Prostate gland (tissue), 2 donors: ENCODE data around the gene MBD6. TPM values are rescaled to one million over a fixed set of nuclear protein-coding genes. Genes with fewer than 3 reads are reported as not detected.

Experiments used
- DNase-seq: peaks from one replicate; pipeline ENCODE4 v3.0.0-alpha.2; 2019; ENCODE audit warnings: low spot score
- H3K27ac ChIP-seq, 2 donors: fragments of 200-600 bp; sonication (generic); 2 replicates each; pipeline ENCODE4 v1.5.1; 2017 to 2019
- H3K27me3 ChIP-seq: fragments of 200-600 bp; sonication (generic); replicated peaks from 2 replicates; pipeline ENCODE4 v1.5.1; 2019; ENCODE audit not compliant: insufficient read depth
- H3K36me3 ChIP-seq, 2 donors: fragments of 200-600 bp; sonication (generic); 1 replicate in 1 of 2; 2 replicates in 1 of 2; pipeline versions ENCODE4 v1.5.1 to v1.8.1; 2017 to 2019
- H3K4me1 ChIP-seq: fragments of 200-600 bp; sonication (generic); replicated peaks from 2 replicates; pipeline ENCODE4 v1.5.1; 2019
- H3K4me3 ChIP-seq, 2 donors: fragments of 200-600 bp; sonication (generic); 2 replicates each; pipeline ENCODE4 v1.5.1; 2017 to 2019
- H3K9me3 ChIP-seq: fragments of 200-600 bp; sonication (generic); 2 replicates; pipeline ENCODE4 v1.5.1; 2017
- POLR2A ChIP-seq: fragments of 450-650 bp; IDR thresholded peaks from one replicate; pipeline ENCODE4 v1.6.1; 2016; ENCODE audit warnings: antibody characterized with exemption, mild to moderate bottlenecking
- POLR2AphosphoS5 ChIP-seq: sonication (generic); formaldehyde crosslinking; IDR thresholded peaks from one replicate; pipeline ENCODE4 v1.6.1; 2017; ENCODE audit warnings: antibody characterized with exemption
- WGBS: methylation state at CpG from one replicate; pipeline ENCODE4 v1.1.5; 2018; 5-methylcytosine and 5-hydroxymethylcytosine counted together
- intact Hi-C: fragments of 100-400 bp; cut with DNase I; formaldehyde crosslinking; loops from one replicate; pipeline ENCODE4 v1.14.2; 2022
- total RNA-seq, 2 donors: library from RNA; depleted of rRNA; stranded (reverse); fragments of >200 nt; gene quantifications; one replicate each; pipeline ENCODE4 v1.1.0, GENCODE V29; 2016
- TF ChIP-seq, protein P1 (sequence below), 4 experiments: fragments of 200-600 bp in 2 of 4; fragments of 450-650 bp in 2 of 4; sonication (generic) in 2 of 4; IDR thresholded peaks; 1 replicate in 3 of 4; 2 replicates in 1 of 4; pipeline ENCODE4 v1.5.1; 2016 to 2019; ENCODE audit warnings: antibody characterized with exemption in 4 of 4, mild to moderate bottlenecking in 2 of 4, moderate library complexity in 2 of 4

Gene MBD6
- total RNA-seq, 2 donors from 2014 or later, result 54.5 to 92.1 TPM

DNA sequence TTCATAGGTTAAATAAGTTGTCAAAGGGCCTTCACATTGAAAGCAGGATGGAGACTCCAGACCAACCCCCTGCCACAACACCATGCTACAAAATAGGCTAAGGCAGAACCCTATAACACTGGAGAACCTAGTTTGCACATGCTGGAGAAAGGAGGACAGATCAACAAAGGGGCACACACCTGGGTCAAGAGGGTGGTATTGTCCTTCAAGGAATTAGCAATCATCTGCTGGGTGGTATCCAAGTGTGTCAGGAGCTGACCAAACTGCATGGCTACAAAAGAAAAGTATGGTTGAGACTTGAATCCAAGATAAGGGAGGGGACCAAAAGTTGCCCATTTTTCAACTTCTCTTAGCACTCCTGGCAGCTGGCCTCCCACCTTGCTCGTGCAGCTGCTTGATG is 9.2 kb downstream of the MBD6 start:
- Histone ChIP-seq H3K27ac (no peak overlapping the region), H3K9me3 (no peaks in the 10 kb centered on the region), H3K27me3 (no peaks in the 10 kb centered on the region), H3K4me3 (no peak overlapping the region), H3K36me3 (peaks cover 9 to 10% of the 10 kb centered on the region in 2 donors), H3K4me1 (no peaks in the 10 kb centered on the region)
- intact Hi-C loops, result no loop called here
- TF ChIP-seq POLR2A (no peak), POLR2AphosphoS5 (no peak)
- TF ChIP-seq, protein P1, sequence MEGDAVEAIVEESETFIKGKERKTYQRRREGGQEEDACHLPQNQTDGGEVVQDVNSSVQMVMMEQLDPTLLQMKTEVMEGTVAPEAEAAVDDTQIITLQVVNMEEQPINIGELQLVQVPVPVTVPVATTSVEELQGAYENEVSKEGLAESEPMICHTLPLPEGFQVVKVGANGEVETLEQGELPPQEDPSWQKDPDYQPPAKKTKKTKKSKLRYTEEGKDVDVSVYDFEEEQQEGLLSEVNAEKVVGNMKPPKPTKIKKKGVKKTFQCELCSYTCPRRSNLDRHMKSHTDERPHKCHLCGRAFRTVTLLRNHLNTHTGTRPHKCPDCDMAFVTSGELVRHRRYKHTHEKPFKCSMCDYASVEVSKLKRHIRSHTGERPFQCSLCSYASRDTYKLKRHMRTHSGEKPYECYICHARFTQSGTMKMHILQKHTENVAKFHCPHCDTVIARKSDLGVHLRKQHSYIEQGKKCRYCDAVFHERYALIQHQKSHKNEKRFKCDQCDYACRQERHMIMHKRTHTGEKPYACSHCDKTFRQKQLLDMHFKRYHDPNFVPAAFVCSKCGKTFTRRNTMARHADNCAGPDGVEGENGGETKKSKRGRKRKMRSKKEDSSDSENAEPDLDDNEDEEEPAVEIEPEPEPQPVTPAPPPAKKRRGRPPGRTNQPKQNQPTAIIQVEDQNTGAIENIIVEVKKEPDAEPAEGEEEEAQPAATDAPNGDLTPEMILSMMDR (IDR thresholded peaks at IDR 0.05), result no peak
- DNase-seq, result no peak
- WGBS, result 82% methylated on average over 1 of the region's 1 CpG

- no peaks in the 10 kb centered on the region for H3K9me3 ChIP-seq
- intact Hi-C loops, result no loop called here
- H3K27me3 ChIP-seq, result no peaks in the 10 kb centered on the region
- TF ChIP-seq POLR2A (no peak), POLR2AphosphoS5 (no peak)
- TF ChIP-seq, protein P1 (IDR thresholded peaks at IDR 0.05), result no peak
- 97% methylated on average over 8 of the region's 8 CpGs for WGBS
- no peak overlapping the region for H3K4me3 ChIP-seq
- no peaks in the 10 kb centered on the region for H3K4me1 ChIP-seq
- H3K36me3 ChIP-seq, result peaks cover 9 to 10% of the 10 kb centered on the region in 2 donors
- no peak for DNase-seq
- H3K27ac ChIP-seq, result no peak overlapping the region
Measured at GRCh38 chr12:57533108-57533507, 10.5 kb downstream of the MBD6 start.

DNA sequence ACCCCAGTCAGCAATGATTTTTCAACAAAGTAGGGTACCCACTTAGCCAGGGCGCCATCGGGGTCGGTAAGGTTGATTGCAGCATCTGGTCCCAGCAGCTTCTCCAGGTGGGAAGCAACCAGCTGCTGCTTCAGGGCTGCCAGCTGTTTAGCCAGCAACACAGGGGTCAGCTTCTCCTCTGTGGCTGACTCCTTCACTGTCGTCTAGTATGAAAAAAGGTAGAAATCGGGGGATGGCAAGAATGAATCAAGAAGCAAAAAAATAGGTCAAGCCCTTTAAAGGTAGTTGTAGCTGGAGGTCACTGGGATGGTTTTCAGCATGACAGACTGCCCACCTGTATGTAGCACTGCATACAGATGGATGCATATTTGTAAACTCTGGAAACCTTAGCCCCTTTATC is 11.6 kb downstream of the MBD6 start:
- no peak overlapping the region for H3K4me3 ChIP-seq
- no peaks in the 10 kb centered on the region for H3K27me3 ChIP-seq
- TF ChIP-seq POLR2AphosphoS5, result no peak
- TF ChIP-seq POLR2A, result no peak
- TF ChIP-seq, protein P1 (IDR thresholded peaks at IDR 0.05), result no peak
- no peak for DNase-seq
- no peaks in the 10 kb centered on the region for H3K9me3 ChIP-seq
- H3K36me3 ChIP-seq, result peaks cover 6 to 10% of the 10 kb centered on the region in 2 donors
- no peak overlapping the region for H3K27ac ChIP-seq
- H3K4me1 ChIP-seq, result no peaks in the 10 kb centered on the region
- intact Hi-C loops, result no loop called here
- WGBS, result 94% methylated on average over 5 of the region's 5 CpGs

GRCh38 chr12:57534991-57535543 is 12.4 kb downstream of the MBD6 start:
- no peak for DNase-seq
- Histone ChIP-seq H3K4me3 (no peak overlapping the region), H3K27me3 (no peaks in the 10 kb centered on the region), H3K27ac (no peak overlapping the region), H3K36me3 (peaks cover 0 to 10% of the 10 kb centered on the region in 2 donors), H3K9me3 (no peaks in the 10 kb centered on the region), H3K4me1 (no peaks in the 10 kb centered on the region)
- WGBS, result 91% methylated on average over 3 of the region's 3 CpGs
- TF ChIP-seq POLR2AphosphoS5, result no peak
- TF ChIP-seq, protein P1 (IDR thresholded peaks at IDR 0.05), result no peak
- TF ChIP-seq POLR2A, result no peak
- intact Hi-C loops, result no loop called here
